ENCODE data around the gene ITFG1.
"Not testable (repeated sequence)": the region's sequence is repeated elsewhere in the genome, so short reads cannot be mapped to it uniquely, and the experiment has no call there.

Gene ITFG1

GRCh38 chr16:47156680-47157215, 304.1 kb downstream of the ITFG1 start:
- Histone ChIP-seq H3K79me2 (ENCODE audit: insufficient read depth, low read length) (no peaks in the 10 kb centered on the region), H3K27me3 (ENCODE audit: insufficient read depth, low read length, poor library complexity, severe bottlenecking) (no peaks in the 10 kb centered on the region), H3F3A (ENCODE audit: low read depth) (no peaks in the 10 kb centered on the region), H3K4me1 (ENCODE audit: insufficient read depth, low read length, poor library complexity, severe bottlenecking) (no peaks in the 10 kb centered on the region), H3K9me3 (ENCODE audit: insufficient read depth, low read depth, low read length) (no peaks in the 10 kb centered on the region; the same call in 1 of the 2 replicates), H4K20me1 (ENCODE audit: insufficient read depth, low read length, poor library complexity, severe bottlenecking) (no peaks in the 10 kb centered on the region), H3K9me2 (replicated peaks; ENCODE audit: low read depth, low read length) (no peaks in the 10 kb centered on the region), H3K36me3 (ENCODE audit: insufficient read depth, low read length) (peaks cover 38% of the 10 kb centered on the region; the same call in 1 of the 2 replicates), H3K9ac (ENCODE audit: low read depth, low read length, poor library complexity, severe bottlenecking) (no peak overlapping the region), H3K4me3 (ENCODE audit: low read length, poor library complexity, severe bottlenecking) (no peak overlapping the region), H3K4me2 (ENCODE audit: low read depth, low read length, poor library complexity, severe bottlenecking) (no peak overlapping the region), H2AFZ (ENCODE audit: low read length) (no peak overlapping the region)
- TF ChIP-seq, protein P1, sequence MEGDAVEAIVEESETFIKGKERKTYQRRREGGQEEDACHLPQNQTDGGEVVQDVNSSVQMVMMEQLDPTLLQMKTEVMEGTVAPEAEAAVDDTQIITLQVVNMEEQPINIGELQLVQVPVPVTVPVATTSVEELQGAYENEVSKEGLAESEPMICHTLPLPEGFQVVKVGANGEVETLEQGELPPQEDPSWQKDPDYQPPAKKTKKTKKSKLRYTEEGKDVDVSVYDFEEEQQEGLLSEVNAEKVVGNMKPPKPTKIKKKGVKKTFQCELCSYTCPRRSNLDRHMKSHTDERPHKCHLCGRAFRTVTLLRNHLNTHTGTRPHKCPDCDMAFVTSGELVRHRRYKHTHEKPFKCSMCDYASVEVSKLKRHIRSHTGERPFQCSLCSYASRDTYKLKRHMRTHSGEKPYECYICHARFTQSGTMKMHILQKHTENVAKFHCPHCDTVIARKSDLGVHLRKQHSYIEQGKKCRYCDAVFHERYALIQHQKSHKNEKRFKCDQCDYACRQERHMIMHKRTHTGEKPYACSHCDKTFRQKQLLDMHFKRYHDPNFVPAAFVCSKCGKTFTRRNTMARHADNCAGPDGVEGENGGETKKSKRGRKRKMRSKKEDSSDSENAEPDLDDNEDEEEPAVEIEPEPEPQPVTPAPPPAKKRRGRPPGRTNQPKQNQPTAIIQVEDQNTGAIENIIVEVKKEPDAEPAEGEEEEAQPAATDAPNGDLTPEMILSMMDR (conservative IDR thresholded peaks at IDR 0.05; ENCODE audit: low read length) = no peak
- no peak for TF ChIP-seq EZH2phosphoT487 (IDR thresholded peaks at IDR 0.05; ENCODE audit: borderline replicate concordance)

GRCh38 chr16:47152501-47152900, 308.4 kb downstream of the ITFG1 start:
- not testable (repeated sequence) for H4K20me1 ChIP-seq (ENCODE audit: insufficient read depth, low read length, poor library complexity, severe bottlenecking); H3K9me3 ChIP-seq (ENCODE audit: insufficient read depth, low read depth, low read length); H3K4me1 ChIP-seq (ENCODE audit: insufficient read depth, low read length, poor library complexity, severe bottlenecking); H3K4me3 ChIP-seq (ENCODE audit: low read length, poor library complexity, severe bottlenecking); H3K9me2 ChIP-seq (replicated peaks; ENCODE audit: low read depth, low read length); H3K4me2 ChIP-seq (ENCODE audit: low read depth, low read length, poor library complexity, severe bottlenecking); H3K27me3 ChIP-seq (ENCODE audit: insufficient read depth, low read length, poor library complexity, severe bottlenecking); H3K79me2 ChIP-seq (ENCODE audit: insufficient read depth, low read length); H3F3A ChIP-seq (ENCODE audit: low read depth); H3K9ac ChIP-seq (ENCODE audit: low read depth, low read length, poor library complexity, severe bottlenecking); H2AFZ ChIP-seq (ENCODE audit: low read length)
- H3K36me3 ChIP-seq (ENCODE audit: insufficient read depth, low read length) = peaks cover 25% of the 10 kb centered on the region; the same call in 1 of the 2 replicates

- Histone ChIP-seq H3K4me2 (ENCODE audit: low read depth, low read length, poor library complexity, severe bottlenecking) (no peak overlapping the region), H3K36me3 (ENCODE audit: insufficient read depth, low read length) (peaks cover 18% of the 10 kb centered on the region; the same call in 1 of the 2 replicates), H3K4me1 (ENCODE audit: insufficient read depth, low read length, poor library complexity, severe bottlenecking) (no peaks in the 10 kb centered on the region), H3K4me3 (ENCODE audit: low read length, poor library complexity, severe bottlenecking) (no peak overlapping the region), H4K20me1 (ENCODE audit: insufficient read depth, low read length, poor library complexity, severe bottlenecking) (no peaks in the 10 kb centered on the region), H3K79me2 (ENCODE audit: insufficient read depth, low read length) (no peaks in the 10 kb centered on the region), H3K9ac (ENCODE audit: low read depth, low read length, poor library complexity, severe bottlenecking) (no peak overlapping the region), H3K27me3 (ENCODE audit: insufficient read depth, low read length, poor library complexity, severe bottlenecking) (no peaks in the 10 kb centered on the region), H3K9me3 (ENCODE audit: insufficient read depth, low read depth, low read length) (no peaks in the 10 kb centered on the region; the same call in 1 of the 2 replicates), H2AFZ (ENCODE audit: low read length) (no peak overlapping the region), H3K9me2 (replicated peaks; ENCODE audit: low read depth, low read length) (no peaks in the 10 kb centered on the region), H3F3A (ENCODE audit: low read depth) (no peaks in the 10 kb centered on the region)
- TF ChIP-seq, protein P1 (conservative IDR thresholded peaks at IDR 0.05; ENCODE audit: low read length) = no peak
- no peak for TF ChIP-seq EZH2phosphoT487 (IDR thresholded peaks at IDR 0.05; ENCODE audit: borderline replicate concordance)
These were observed 310.8 kb downstream of the ITFG1 start for GRCh38 chr16:47150067-47150466.

GRCh38 chr16:47144559-47144877, 316.3 kb downstream of the ITFG1 start:
- Histone ChIP-seq H3K36me3 (ENCODE audit: insufficient read depth, low read length) (no peaks in the 10 kb centered on the region), H4K20me1 (ENCODE audit: insufficient read depth, low read length, poor library complexity, severe bottlenecking) (no peaks in the 10 kb centered on the region), H3K27me3 (ENCODE audit: insufficient read depth, low read length, poor library complexity, severe bottlenecking) (no peaks in the 10 kb centered on the region), H3K79me2 (ENCODE audit: insufficient read depth, low read length) (no peaks in the 10 kb centered on the region), H2AFZ (ENCODE audit: low read length) (no peak overlapping the region), H3K4me2 (ENCODE audit: low read depth, low read length, poor library complexity, severe bottlenecking) (no peak overlapping the region), H3K9me3 (ENCODE audit: insufficient read depth, low read depth, low read length) (no peaks in the 10 kb centered on the region), H3K4me1 (ENCODE audit: insufficient read depth, low read length, poor library complexity, severe bottlenecking) (no peaks in the 10 kb centered on the region), H3F3A (ENCODE audit: low read depth) (no peaks in the 10 kb centered on the region), H3K4me3 (ENCODE audit: low read length, poor library complexity, severe bottlenecking) (no peak overlapping the region), H3K9me2 (replicated peaks; ENCODE audit: low read depth, low read length) (no peaks in the 10 kb centered on the region), H3K9ac (ENCODE audit: low read depth, low read length, poor library complexity, severe bottlenecking) (no peak overlapping the region)
- no peak for TF ChIP-seq EZH2phosphoT487 (IDR thresholded peaks at IDR 0.05; ENCODE audit: borderline replicate concordance)
- TF ChIP-seq, protein P1 (conservative IDR thresholded peaks at IDR 0.05; ENCODE audit: low read length) = no peak

All from Loucy (cell line).